ENCODE results near the gene DSCAM.

Gene DSCAM

DNA sequence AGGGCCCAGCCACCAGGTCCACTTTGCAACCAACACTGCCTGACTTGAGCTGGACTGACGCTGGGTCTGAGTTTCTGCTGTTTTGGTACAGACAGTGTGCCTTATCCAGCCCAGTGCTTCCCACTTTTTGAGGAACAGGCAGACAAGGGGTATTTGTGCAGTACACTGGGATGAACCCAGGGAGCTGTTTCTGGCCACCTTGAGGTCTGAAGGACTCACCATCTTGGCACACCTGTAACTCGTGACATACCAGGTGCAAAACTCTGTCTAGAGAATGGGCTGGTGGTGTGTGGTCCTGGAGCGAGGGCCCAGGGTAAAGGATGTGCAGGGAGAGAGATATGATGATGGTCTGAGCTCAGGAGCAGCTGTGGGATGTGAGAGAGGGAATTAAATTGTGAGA, 831.1 kb downstream of the DSCAM start:
- no peak for DNase-seq

DNA sequence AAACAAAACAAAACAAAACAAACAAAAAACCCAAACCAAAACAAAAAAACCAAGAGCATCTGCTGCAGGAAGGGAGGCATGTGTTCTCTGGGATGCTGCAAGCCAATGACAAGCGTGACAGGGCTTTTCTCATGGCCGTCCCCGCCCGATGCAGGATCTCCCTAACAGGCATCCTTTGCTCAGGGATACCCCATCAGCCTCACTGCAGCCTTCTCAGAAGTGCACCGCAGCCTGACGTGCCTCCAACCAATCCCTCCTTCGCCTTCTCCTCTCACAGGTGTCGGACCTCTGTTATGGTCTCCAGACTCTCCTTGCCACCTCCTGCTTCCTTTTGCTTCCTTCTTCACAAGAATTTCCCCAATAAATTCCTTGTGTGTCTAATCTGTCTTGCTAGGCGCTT, 832.6 kb downstream of the DSCAM start:
- DNase-seq: no peak

DNA sequence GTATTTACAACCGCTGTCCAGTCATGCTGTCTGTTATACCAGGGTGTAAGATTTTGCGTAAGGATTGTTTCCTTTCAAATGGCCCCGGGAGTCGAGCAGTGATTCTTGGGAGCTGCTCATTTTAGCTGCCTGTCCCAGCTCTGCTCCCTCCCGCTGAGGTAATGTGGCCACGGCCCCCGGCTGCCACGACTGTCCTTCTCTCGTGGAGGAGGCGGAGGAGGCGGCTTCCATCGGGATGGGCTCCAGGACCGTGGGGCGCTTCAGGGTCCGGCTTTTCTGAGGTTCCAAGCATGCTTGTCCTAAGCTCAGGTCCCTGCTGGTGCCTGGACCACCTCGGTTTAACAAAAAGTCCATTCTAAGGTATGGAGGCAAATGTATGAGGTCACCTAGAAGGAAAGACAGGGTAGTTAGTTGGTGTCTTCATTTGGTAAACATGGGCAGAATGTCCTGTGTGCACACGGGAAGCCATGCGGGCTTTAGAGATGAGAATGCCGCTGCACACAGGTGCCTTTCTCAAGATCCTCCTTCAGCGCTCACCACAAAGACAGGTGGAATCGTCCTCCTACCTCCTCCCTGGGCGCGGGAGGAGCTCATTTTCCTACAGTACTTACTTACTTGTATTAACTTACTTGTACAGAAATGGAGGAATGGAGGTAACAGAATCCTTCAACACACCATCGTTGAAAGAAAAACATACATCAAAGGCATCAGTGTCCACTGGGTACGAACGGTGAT, 833.8 kb downstream of the DSCAM start:
- no peak for DNase-seq

DNA sequence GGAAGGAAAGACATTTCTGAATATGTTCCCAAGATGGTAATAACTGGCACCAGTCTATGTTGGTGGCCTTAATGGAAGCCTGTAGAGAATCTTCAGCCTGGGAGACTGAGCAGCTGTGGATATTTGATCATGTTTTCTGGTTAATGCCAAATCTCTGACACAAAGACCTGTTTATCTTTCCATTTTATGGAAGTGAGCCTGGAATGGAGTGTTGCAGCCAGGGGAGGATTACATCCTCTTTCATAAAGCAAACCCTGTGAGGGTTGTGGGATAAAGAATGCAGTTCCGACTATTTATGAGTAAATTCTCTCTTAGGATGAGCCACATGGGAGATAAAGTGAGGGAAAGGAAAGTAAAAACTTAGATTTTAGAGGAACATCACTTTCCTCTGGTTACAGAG, 835.6 kb downstream of the DSCAM start:
- no peak for DNase-seq

DNA sequence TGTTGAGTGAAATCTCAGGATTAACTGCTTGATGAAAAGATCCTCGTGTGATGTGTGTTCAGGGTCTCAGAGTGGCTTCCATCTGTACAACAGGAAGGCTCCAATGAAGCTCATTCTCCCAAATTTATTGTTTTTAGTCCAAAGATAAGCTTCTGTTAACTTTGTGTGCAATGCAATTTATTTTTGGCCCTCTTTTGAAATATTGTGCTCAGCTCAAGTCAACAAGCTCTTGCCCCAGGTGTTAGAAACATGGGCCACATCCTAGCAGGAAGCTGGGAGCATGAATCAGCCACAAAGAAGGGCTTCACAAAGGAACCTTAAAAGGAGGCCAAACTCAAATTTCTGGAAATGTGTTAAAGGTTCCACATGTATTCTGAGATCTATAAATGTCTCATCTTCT, 844.0 kb downstream of the DSCAM start:
- no peak for DNase-seq

DNA sequence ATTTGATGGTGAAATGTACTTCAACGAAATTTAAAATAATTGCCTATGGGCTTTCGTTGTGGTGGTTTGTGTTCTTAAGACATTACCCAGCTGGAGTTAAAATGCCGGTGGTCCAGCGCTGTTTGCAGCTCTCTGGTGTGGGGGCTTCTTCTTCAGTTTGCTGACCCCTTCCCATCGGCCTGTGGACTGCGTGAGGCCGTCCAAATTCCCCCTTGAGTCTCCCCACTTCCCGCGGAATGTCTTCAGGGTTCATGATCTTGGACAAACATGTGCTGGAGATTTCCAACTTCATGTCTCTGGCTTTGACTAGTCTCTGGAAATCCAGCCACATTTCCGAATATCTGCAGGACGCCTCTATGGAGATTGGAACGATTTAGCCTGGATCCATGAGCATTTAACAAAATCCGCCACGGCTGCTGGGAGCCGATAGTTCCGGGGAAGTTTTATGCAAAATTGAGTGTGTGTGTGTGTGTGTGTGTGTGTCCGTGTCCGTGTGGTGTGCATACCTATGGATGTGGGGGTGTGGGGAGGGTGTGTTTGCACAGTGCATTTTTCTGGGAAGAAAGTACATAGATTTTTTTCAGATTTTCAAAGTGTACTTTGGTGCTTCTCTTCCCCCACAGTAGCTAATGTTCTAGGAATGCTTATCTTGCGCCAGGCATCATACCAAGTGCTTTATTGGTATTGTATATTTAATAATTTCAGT, 862.5 kb downstream of the DSCAM start:
- DNase-seq: no peak

DNA sequence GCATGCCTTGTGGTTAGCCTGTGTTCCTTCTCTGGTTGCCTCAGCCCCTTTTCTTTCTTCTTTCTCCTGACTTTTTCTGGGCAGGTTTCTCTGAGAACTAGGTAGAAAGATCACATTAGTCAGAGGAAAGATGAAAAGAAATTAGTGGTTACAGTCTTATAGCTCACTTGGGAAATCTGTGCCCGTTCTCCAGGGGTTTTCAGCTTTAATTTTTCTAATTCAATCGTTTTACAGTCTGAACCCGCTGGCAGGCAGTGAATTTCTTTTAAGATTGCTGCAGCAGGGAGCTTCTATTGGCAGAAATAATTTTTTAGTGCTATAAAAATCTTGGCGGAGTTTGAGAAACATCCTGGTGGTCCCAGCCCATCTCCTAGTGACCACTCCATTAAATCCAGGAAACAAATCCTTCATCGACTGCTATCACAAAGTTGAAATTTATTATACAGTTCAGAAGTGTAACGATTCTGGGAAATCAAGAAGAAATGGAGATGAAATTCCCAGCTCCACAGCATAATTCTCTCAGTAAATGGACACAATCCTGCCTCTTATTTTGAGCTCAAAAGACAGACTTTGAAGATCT, 866.6 kb downstream of the DSCAM start:
- DNase-seq: no peak

DNA sequence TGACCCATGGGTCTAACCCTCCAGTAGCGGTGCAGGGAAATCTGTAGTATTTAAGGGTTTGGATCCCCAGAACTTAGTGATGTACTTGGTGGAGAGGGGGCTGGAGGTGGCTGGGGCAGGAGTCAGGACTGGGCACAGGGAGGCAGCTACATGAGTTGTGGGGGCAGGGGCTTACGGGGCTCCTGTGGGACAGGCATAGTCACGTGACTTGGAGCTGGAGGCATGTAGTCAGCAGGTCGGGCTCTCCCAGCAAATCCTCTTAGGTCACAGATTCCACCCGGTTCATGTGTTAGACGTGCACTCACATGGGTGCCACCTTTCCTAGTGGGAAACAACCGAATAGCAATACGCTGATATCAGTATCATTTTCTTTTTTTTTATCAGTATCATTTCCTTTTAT, 867.6 kb downstream of the DSCAM start:
- no peak for DNase-seq

DNA sequence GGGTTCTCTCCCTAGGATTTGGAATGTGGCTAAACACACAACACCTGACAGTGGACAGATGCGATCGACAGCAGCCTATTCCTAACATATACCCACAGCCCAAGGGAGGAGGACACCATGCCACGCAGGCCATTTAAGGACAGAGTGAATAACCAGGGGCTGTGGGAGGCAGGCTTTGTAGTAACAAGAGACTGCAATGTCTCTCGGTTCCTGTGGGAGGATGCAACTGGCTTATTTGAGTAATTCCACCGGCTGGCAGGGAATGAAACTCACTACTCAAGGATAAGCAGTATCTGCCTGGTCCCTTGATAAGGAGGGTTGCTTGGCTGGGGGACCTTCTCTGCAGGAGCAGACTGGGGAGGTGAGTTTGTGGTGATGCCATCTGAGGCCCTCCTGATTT, 870.2 kb downstream of the DSCAM start:
- no peak for DNase-seq

DNA sequence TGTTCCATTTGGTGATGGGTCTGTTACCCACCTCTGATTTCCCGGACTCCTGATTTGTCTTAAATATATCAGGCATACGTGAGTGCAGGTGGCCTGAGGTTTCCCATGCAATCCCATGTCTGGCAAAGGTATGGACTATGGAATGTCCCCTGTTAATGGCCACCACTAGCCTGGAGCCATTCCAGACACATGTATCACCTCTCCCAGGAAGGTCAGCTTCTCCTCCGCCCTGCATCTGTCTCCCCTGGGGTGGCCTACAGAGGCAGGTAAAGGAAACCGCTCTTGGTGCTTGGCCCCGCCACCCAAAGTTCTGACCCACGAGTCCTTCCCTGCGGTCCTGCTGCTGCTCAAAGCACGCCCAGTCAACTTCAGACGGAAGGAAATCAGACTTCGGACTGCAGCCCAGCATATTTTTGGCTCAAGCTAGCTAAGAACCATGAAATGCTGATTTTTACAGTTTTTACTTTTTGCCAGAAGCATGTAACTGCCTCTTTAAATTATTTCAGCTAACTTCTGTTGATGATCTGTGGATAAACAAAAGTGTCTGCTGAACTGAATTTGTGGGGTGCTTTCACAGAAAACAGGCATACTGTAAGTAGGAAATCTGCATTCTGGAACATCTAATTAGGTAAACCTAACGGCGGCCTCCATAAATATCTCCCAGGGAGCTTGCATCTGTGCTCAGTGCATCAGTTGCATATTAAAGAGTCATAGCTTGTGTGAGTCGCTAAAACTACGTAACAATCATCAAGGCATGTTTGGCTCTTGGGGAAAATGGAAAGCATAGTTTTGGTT, 873.8 kb downstream of the DSCAM start:
- DNase-seq: no peak

DNA sequence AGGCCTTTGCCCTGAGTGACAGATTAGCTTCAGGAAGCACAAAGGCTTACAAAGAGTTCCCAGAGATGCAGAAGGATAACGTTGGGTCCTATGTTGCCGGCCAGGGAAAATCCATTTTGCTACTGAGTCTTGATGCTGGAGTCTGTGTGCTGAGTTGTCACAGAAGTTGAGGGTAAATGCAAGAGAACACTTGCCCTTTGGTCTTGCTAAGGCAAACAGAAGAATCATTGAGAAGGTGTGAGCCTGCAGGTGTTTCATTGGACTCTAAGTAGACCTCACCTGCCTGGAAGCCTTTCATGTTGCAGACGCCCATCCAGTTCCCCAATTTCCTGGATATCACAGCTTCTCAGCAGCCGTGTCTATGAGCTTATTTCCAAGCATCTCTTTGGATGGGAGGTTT, 874.5 kb downstream of the DSCAM start:
- no peak for DNase-seq

DNA sequence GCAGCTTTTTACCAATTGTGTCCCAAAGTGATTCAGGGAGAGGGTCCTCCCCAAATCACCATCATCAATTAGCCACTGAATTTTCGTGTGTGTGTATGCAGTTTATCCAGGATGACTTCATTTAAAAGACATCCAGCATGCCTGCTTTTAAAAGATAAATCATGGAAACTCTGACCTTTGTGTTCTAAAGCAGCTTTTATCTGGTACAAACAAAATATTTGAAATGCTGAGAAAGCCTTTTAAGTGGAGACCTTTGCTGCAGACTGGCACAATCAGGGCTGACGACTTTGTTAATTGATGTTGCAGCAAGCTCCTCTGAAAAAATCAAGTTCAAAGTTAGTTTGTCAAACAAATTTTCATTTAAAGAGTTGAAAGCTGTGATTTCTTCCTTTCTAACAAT, 875.0 kb downstream of the DSCAM start:
- no peak for DNase-seq

DNA sequence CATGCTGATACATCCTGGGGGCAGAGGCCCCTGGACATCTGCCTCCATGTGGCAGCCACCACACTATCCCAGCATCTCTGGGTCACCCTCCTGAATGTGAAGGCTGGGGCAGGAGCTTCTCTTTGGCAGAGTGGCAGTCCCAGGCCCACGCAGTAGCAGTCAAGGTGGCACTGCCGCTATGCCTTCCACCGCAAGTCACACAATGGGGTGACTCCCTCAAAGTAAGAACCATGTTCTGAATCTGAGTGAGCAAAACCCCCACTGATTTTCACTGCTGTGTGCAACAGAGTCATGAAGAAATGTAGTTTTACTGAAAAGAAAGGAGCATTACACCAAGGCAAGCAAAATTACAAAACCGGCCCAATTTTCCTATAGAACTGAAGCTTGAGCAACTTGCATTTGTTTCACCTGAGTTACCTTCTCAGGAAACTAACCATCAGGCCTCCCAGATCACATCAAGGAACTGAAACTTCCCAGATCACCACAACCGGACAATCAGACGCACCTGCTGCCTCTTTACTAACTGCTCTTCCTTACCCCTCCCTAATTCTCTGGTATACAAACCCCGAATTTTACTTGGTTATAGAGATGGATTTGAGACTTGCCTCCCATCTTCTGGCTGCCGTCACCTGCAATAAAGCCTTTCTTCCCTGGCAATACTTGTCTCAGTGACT, 877.1 kb downstream of the DSCAM start:
- no peak for DNase-seq

DNA sequence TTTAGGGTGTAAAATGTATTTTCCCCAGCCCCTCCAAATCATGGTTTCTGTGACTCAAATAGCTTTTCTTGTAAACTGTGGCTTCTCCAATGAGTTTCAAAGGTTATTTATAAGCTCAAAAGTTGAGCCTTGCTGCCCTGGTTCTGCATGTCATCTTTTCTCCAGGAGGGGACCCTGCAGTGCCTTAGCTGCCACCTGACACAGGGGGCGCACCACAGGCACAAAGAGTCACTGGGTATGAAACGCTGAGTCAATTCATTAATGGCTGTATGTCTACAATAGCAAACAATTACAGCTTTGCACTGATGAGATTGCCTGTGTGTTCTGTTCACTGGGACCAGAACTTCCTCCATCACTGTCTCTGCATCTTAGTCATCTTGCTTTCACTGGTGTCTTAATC, 878.9 kb downstream of the DSCAM start:
- DNase-seq: no peak

DNA sequence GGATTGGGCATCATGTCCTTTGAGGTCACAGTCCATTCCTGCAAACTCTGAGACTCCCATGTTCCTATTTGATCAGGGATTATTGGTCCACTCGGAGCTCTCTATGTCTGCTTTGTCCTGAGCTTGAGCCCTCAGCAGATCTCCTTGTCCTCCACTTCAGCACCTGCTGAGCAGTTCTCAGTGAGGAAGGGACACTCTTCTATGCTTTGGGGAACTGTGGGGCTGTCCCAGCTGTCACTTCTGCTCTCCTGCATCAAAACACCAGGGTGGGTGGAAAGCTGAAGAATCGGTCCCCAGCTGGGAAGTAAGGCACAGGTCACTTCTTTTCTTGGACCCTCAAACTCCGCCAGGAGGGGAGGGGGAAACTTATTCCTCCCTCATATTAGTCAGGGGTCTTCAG, 880.2 kb downstream of the DSCAM start:
- no peak for DNase-seq

DNA sequence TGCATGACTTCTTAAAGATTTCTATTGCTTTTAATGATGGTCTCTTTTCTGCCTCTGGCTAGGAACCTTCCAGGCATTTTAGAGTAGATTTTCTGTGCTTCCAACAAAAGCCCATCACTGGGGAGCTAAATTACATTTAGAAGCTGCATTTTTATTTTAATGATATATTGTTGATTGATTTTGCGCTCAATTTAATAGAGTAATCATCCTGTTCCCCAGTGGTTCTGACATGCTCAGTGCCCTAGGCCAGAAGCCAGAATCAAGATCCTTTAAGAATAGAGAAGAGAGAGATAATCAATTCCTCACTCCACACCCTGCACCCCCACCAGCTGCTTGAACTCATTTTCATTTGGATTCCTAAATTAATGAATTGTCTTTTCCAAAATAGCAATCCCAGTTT, 881.9 kb downstream of the DSCAM start:
- no peak for DNase-seq

DNA sequence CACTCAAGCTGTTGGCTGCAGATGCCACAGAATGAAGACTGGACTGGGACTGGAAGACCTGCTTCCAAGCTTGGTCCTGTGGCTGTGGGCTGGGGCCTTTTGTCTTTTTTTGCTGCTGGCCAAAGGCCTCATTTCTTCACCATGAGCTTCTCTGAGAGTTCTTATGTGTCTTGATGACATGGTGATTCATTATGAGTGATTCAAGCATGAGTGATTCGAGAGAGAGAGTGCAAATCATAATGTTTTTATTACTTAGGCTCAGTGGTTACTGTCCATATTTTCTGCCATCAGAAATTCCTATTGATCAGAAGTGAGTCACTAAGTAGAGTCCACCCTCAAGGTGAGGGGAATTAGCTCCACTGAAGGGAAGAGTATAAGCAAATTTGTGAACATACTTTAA, 885.7 kb downstream of the DSCAM start:
- DNase-seq: no peak
